ENCODE measurements around the gene IFNL4.

Gene IFNL4

GRCh38 chr19:39200803-39201115 is 47.9 kb downstream of the IFNL4 start:
- TF ChIP-seq FOXP2 (optimal IDR thresholded peaks at IDR 0.05; ENCODE audit: borderline replicate concordance, extremely low read depth, extremely low read length, insufficient read depth) (no peak), SIN3A (IDR thresholded peaks at IDR 0.05; ENCODE audit: borderline replicate concordance, insufficient read depth, low read length) (no peak), TAF1 (IDR thresholded peaks at IDR 0.05; ENCODE audit: borderline replicate concordance, insufficient read depth, low read length) (no peak), POLR2AphosphoS5 (IDR thresholded peaks at IDR 0.05; ENCODE audit: low read depth, low read length) (no peak)
- TF ChIP-seq, protein P1, sequence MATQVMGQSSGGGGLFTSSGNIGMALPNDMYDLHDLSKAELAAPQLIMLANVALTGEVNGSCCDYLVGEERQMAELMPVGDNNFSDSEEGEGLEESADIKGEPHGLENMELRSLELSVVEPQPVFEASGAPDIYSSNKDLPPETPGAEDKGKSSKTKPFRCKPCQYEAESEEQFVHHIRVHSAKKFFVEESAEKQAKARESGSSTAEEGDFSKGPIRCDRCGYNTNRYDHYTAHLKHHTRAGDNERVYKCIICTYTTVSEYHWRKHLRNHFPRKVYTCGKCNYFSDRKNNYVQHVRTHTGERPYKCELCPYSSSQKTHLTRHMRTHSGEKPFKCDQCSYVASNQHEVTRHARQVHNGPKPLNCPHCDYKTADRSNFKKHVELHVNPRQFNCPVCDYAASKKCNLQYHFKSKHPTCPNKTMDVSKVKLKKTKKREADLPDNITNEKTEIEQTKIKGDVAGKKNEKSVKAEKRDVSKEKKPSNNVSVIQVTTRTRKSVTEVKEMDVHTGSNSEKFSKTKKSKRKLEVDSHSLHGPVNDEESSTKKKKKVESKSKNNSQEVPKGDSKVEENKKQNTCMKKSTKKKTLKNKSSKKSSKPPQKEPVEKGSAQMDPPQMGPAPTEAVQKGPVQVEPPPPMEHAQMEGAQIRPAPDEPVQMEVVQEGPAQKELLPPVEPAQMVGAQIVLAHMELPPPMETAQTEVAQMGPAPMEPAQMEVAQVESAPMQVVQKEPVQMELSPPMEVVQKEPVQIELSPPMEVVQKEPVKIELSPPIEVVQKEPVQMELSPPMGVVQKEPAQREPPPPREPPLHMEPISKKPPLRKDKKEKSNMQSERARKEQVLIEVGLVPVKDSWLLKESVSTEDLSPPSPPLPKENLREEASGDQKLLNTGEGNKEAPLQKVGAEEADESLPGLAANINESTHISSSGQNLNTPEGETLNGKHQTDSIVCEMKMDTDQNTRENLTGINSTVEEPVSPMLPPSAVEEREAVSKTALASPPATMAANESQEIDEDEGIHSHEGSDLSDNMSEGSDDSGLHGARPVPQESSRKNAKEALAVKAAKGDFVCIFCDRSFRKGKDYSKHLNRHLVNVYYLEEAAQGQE (IDR thresholded peaks at IDR 0.05; ENCODE audit: insufficient read depth in 1 of 2, low read depth in 2 of 2, low read length in 2 of 2), result no peak

GRCh38 chr19:39200066-39200802 is 48.4 kb downstream of the IFNL4 start:
- TF ChIP-seq, protein P1 (IDR thresholded peaks at IDR 0.05; ENCODE audit: insufficient read depth in 1 of 2, low read depth in 2 of 2, low read length in 2 of 2), result no peak
- TF ChIP-seq POLR2AphosphoS5 (IDR thresholded peaks at IDR 0.05; ENCODE audit: low read depth, low read length), result no peak

- TF ChIP-seq FOXP2 (optimal IDR thresholded peaks at IDR 0.05; ENCODE audit: borderline replicate concordance, extremely low read depth, extremely low read length, insufficient read depth), result no peak
Measured at GRCh38 chr19:39199025-39199424, 49.6 kb downstream of the IFNL4 start.

DNA sequence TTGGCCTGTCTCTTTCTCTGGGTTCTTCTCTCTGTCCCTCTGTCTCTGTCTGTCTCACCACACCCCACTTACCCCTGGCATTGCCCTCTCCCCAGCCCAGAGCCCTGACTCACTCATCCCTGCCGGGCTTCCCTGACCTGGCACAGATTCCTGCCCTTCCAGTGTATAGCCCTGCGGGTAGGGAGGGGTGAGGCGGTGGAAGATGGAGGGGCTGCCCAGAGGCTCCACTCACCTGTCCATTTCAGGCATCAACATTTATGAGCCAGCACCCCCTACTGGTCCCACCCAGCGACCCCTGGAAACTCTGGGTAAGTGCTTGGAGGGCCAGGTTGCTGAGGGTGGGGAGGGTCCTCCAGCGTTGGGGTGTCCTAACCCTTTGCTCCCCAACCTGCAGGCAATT is 50.8 kb downstream of the IFNL4 start:
- TF ChIP-seq POLR2AphosphoS5 (IDR thresholded peaks at IDR 0.05; ENCODE audit: low read depth, low read length) (no peak), TAF1 (IDR thresholded peaks at IDR 0.05; ENCODE audit: borderline replicate concordance, insufficient read depth, low read length) (no peak), SIN3A (IDR thresholded peaks at IDR 0.05; ENCODE audit: borderline replicate concordance, insufficient read depth, low read length) (no peak), FOXP2 (optimal IDR thresholded peaks at IDR 0.05; ENCODE audit: borderline replicate concordance, extremely low read depth, extremely low read length, insufficient read depth) (no peak)
- TF ChIP-seq, protein P1 (IDR thresholded peaks at IDR 0.05; ENCODE audit: insufficient read depth in 1 of 2, low read depth in 2 of 2, low read length in 2 of 2), result no peak

GRCh38 chr19:39196860-39197562 is 51.6 kb downstream of the IFNL4 start, which contains the start of gene NCCRP1:
NCCRP1 (plus strand) TSS chr19:39196964; CDS start chr19:39196983, 19 bp downstream.
- TF ChIP-seq TAF1 (IDR thresholded peaks at IDR 0.05; ENCODE audit: borderline replicate concordance, insufficient read depth, low read length) (no peak), POLR2AphosphoS5 (IDR thresholded peaks at IDR 0.05; ENCODE audit: low read depth, low read length) (no peak), FOXP2 (optimal IDR thresholded peaks at IDR 0.05; ENCODE audit: borderline replicate concordance, extremely low read depth, extremely low read length, insufficient read depth) (no peak)

DNA sequence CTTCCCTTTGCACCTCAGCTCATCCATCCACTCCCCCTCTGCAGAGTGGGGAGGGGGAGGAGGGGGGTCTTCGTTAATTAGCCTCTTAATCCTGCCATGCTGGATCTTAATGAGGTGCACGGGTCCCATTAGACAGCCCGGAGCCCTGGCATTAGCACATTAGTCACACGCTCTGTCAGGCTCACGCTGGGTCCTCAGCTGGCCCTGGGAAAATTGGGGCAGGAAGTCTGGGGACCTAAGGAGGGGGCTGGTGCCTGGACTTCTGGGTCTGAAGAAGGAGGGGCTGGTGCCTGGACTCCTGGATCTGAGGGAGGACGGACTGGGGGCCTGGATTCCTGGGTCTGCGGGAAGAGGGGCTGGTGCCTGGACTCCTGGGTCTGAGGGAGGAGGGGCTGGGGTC is 52.3 kb downstream of the IFNL4 start:
- no peak for TF ChIP-seq POLR2AphosphoS5 (IDR thresholded peaks at IDR 0.05; ENCODE audit: low read depth, low read length)
- TF ChIP-seq SIN3A (IDR thresholded peaks at IDR 0.05; ENCODE audit: borderline replicate concordance, insufficient read depth, low read length), result no peak
- TF ChIP-seq, protein P1 (IDR thresholded peaks at IDR 0.05; ENCODE audit: insufficient read depth in 1 of 2, low read depth in 2 of 2, low read length in 2 of 2), result no peak
- TF ChIP-seq FOXP2 (optimal IDR thresholded peaks at IDR 0.05; ENCODE audit: borderline replicate concordance, extremely low read depth, extremely low read length, insufficient read depth), result no peak
- TF ChIP-seq TAF1 (IDR thresholded peaks at IDR 0.05; ENCODE audit: borderline replicate concordance, insufficient read depth, low read length), result no peak
